SH-SY5Y (cell line): Measurements from ENCODE around the gene CSTB.

Experiments
- GATA2 ChIP-seq: IDR thresholded peaks from 2 replicates; pipeline ENCODE4 v1.6.1; 2011; ENCODE audit warnings: mild to moderate bottlenecking, low read depth, low read length
- GATA3 ChIP-seq: IDR thresholded peaks from 2 replicates; pipeline ENCODE4 v1.6.1; 2011; ENCODE audit warnings: low read depth, mild to moderate bottlenecking, low read length, moderate library complexity

Gene CSTB

GRCh38 chr21:43786300-43786806 is 10.2 kb upstream of the CSTB start:
- TF ChIP-seq GATA2, result no peak

DNA sequence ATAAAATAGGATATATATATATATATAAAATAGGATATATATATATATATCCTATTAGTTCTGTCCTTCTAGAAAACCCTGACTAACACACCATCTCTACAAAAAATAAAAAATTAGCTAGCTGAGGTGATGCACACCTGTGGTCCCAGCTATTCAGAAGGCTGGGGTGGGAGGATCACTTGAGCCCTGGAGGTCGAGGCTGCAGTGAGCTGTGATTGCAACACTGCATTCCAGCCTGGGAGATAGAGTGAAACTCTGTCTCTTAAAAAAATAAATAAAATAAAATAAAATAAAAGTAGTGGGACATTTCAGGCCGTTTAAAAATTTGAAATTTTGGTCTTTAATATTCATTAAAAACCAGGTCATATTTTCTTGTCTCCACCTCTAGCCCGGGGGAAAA is 9.0 kb upstream of the CSTB start:
- TF ChIP-seq GATA2 (no peak), GATA3 (no peak)

DNA sequence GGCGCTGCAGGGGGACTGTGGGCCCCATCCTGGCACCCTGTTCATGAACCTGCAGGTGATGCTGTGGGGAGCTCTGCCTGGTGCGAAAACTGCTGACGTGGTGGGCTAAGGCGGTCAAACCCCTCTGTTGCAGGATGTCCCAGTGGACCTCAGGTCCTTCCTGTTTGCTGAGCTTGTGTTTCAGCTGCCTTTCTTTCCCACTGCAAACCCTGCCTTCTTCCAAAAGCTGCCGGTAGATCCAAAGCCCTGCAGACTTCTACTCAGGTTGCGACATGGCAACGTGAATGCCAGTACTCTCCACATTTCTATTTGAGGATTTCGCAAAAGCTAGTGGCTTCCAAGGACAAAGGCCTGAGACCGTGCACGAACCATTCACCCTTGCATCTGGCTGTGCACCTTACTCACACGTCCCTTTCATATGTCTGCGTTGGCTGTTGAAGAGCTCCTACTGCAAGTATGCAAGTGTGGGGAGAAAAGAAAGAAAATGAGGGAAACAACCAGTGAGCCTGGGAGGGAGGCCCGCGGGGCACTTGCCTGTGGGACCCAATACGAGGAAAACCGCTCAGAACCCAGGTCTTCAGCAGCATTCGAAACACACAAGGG is 7.1 kb upstream of the CSTB start:
- TF ChIP-seq GATA3 (no peak), GATA2 (no peak)

GRCh38 chr21:43782431-43783097 is 6.5 kb upstream of the CSTB start:
- TF ChIP-seq GATA2, result no peak
- no peak for TF ChIP-seq GATA3

DNA sequence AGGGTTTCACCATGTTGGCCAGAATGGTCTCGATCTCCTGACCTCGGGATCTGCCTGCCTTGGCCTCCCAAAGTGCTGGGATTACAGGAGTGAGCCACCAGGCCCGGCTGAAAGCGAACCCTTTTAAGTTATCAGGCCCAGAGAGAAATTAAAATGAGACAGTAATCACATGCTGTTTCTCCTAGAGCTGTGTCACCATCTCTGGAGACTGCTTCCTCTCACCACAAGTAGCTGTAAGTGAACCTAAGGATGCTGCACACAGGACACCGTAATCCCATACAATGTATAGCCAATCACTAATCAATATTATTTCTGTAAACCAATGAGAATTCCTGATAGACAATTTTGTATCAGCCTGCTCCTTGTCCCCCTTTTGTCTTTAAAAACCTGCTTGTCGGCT is 5.7 kb upstream of the CSTB start:
- TF ChIP-seq GATA3, result no peak
- no peak for TF ChIP-seq GATA2

DNA sequence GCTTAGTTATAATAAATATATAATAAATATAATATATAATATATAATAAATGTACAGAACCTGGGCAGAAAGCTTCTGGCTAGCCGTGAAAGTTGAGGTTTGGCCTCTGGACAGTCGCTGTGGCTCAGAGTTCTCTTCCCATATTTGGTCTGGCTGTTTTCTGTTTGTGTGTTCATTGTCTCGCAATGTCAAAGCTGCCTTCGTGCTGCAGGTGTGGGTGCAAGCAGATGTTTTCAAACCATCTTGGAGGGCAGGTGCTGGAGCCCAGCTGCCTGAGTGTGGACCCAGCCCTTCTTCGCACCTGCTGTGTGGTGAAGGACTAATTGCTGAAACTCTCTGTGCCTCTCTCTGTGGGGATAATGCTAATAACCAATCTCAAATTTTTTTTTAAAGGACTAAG is 3.6 kb upstream of the CSTB start:
- TF ChIP-seq GATA2 (no peak), GATA3 (no peak)

GRCh38 chr21:43778469-43779335 is 2.6 kb upstream of the CSTB start:
- TF ChIP-seq GATA2 (no peak), GATA3 (no peak)

DNA sequence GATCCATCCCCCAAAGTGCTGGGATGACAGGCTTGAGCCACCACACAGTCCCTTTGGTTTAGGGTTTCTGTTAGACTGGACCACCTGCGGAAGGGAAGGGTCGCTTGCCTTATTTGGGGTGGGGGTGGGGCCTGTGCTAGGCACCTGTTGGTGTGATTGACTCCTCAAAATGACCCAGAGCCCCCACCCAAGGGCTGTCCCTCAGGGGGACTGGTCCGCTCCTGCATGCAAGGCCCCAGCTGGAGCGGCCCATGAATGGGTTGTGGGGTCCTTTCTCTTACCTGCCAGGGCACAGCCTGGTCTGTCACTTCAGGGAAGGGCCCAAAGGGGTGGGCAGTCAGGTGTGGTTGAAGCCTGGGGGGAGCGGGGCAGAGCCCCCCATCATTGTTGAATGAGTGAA is 1.8 kb upstream of the CSTB start:
- TF ChIP-seq GATA3 (no peak), GATA2 (no peak)

GRCh38 chr21:43775190-43775589 is 918 bp downstream of the CSTB start:
- TF ChIP-seq GATA3 (no peak), GATA2 (no peak)

GRCh38 chr21:43774163-43774562 is 1.9 kb downstream of the CSTB start:
- TF ChIP-seq GATA2, result no peak
- no peak for TF ChIP-seq GATA3

DNA sequence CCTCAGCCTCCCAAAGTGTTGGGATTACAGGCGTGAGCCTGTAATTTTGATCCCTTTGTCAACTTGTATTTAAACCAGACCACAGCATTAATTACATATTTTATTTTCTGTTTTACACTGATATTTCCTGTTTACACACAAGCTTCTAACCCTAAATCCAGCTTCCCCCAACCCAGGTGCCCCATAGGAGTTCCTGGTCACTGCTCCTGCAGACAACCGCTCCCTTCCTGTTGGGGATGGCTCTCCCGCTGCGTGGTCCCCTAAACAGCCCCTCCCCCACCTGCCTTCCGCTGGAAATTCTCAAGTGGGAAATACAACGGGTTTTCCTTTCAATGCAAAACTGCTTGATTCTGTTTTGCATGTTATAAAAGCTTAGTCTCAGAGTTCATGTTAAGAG is 3.7 kb downstream of the CSTB start:
- no peak for TF ChIP-seq GATA2
- TF ChIP-seq GATA3, result no peak

DNA sequence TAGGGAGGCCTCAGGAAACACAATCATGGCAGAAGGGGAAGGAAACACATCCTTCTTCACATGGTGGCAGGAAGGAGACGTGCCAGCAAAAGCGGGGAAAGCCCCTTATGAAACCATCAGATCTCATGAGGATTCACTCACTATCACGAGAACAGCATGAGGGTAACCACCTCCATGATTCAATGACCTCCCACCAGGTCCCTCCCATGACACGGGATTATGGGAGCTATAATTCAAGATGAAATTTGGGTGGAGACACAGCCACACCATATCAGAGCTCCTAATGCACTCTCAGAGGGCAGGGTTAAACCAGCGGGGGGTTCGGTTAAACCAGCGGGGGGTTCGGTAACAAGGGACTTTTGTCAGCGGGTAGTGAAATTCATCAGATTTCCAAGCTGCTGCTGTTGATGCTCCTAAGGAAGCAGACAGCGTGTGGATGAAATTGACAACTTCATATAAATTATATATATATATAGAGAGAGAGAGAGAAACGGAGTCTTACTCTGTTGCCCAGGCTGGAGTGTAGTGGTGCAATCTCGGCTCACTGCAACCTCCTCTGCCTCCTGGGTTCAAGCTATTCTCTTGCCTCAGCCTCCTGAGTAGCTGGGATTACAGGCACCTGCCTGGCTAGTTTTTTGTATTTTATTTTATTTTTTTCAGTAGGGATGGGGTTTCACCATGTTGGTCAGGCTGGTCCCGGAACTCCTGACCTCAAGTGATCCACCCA is 4.2 kb downstream of the CSTB start:
- no peak for TF ChIP-seq GATA3
- TF ChIP-seq GATA2, result no peak

DNA sequence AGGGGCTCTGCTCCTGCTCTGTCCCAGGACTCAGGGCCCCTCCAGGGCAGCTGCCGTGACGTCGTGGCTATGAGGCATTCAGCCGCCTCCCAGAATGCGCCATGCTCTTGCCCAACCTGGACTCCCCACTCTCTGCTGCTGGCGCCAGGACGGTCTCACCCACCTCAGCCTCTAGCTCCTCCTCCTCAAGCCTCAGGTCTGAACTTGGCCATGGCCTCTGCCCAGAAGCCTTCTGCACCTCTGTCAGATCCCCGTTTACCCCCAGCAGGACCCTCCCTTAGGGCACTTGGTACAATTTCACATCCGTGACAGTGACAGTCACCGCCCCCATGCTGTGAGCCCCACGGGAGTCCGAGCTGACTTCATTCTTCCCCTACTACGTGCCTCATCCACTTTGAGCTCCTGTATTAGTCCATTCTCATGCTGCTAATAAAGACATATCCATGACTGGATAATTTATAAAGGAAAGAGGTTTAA is 4.9 kb downstream of the CSTB start:
- TF ChIP-seq GATA3 (no peak), GATA2 (no peak)
